Measurements from ENCODE around the gene TMEM203. TPM values are rescaled to one million over a fixed set of nuclear protein-coding genes. Genes with fewer than 3 reads are reported as not detected.

The TMEM203 gene
- total and polyA plus RNA-seq, 10 of the 15 experiments (the other 5 are each of a cell fraction or from before 2014, with no cell fraction given), result 7.2 to 68.1 (median 33.8) TPM

- WGBS (ENCODE audit: insufficient coverage, insufficient replicate concordance, low lambda C conversion rate, missing lambda C conversion rate), result no CpG with 5 or more reads among the region's 14 CpGs
- Histone ChIP-seq H3K36me3 (ENCODE audit: control insufficient read depth in 2 of 2, insufficient read depth in 2 of 2, low read length in 1 of 2) (peaks cover 0 to 2% of the 10 kb centered on the region in 2 experiments; a peak in 1 of 4 replicates), H3K4me3 (no peak overlapping the region), H3K79me2 (ENCODE audit: control insufficient read depth, insufficient read depth, low read length) (no peaks in the 10 kb centered on the region), H3K4me1 (ENCODE audit: control insufficient read depth, insufficient read depth, low read length) (peaks cover 16% of the 10 kb centered on the region), H3K9me3 (replicated peaks; ENCODE audit: control insufficient read depth, insufficient read depth, low read length) (no peaks in the 10 kb centered on the region), H2AFZ (ENCODE audit: control insufficient read depth, low read depth, low read length) (no peak overlapping the region), H3K27ac (ENCODE audit: control insufficient read depth, insufficient read depth) (no peak overlapping the region), H3K4me2 (ENCODE audit: control insufficient read depth, insufficient read depth) (no peak overlapping the region), H4K20me1 (ENCODE audit: control insufficient read depth, insufficient read depth) (no peaks in the 10 kb centered on the region), H3K27me3 (replicated peaks in 1 of 2; ENCODE audit: control insufficient read depth in 2 of 2, insufficient read depth in 2 of 2, low read length in 1 of 2) (no peaks in the 10 kb centered on the region), H3K9ac (ENCODE audit: control insufficient read depth, insufficient read depth, low read length) (no peak overlapping the region)
- CTCF ChIA-PET, result interaction anchor here (1.1 kb wide), 1 partner anchor 71 kb away, joined by 3 read pairs; no protein-coding TSS in a partner anchor
- TF ChIP-seq SIX5 (IDR thresholded peaks at IDR 0.05; ENCODE audit: low read depth, low read length, severe bottlenecking) (no peak), POLR2AphosphoS2 (IDR thresholded peaks at IDR 0.05; ENCODE audit: low read depth, low read length) (no peak), SMC3 (IDR thresholded peaks at IDR 0.05; ENCODE audit: borderline replicate concordance, low read length) (no peak)
- SMC1A ChIA-PET (ENCODE audit: uncharacterized antibody, unreplicated experiment), result no interaction called here
- no peak for DNase-seq (ENCODE audit: low read depth, low spot score)
- BruUV-seq (replicated peaks), result no TSS peak
- POLR2A ChIA-PET, result interaction anchor here (3.3 to 5.5 kb wide), 2 partner anchors 17 to 95 kb away, joined by 18 to 68 read pairs; partner anchors contain the start of genes NDOR1, TMEM203 and TPRN
- RAD21 ChIA-PET (ENCODE audit: unreplicated experiment), result interaction anchor here (0.7 to 1.0 kb wide), 2 partner anchors 16 to 170 kb away, joined by 3 read pairs; partner anchors contain the start of genes NDOR1 and TMEM203
- in situ Hi-C loops (cut with MboI) (no loop called here), intact Hi-C loops (cut with micrococcal nuclease; ENCODE audit: unreplicated experiment) (loop anchor here (5.0 to 10.0 kb wide), 2 partner anchors 34 to 176 kb away; partner anchors contain the start of genes ANAPC2, NPDC1 and SSNA1)
- no peak for FAIRE-seq
- no peak for ATAC-seq
Measured at GRCh38 chr9:137221095-137221505, 15.7 kb upstream of the TMEM203 start.

GRCh38 chr9:137220317-137221094 lies 15.1 kb upstream of the TMEM203 start:
- Histone ChIP-seq H2AFZ (ENCODE audit: control insufficient read depth, low read depth, low read length) (no peak overlapping the region), H3K4me1 (ENCODE audit: control insufficient read depth, insufficient read depth, low read length) (peaks cover 16% of the 10 kb centered on the region), H3K36me3 (ENCODE audit: control insufficient read depth in 2 of 2, insufficient read depth in 2 of 2, low read length in 1 of 2) (peaks cover 0 to 2% of the 10 kb centered on the region in 2 experiments; a peak in 1 of 4 replicates), H3K27ac (ENCODE audit: control insufficient read depth, insufficient read depth) (no peak overlapping the region), H3K27me3 (replicated peaks in 1 of 2; ENCODE audit: control insufficient read depth in 2 of 2, insufficient read depth in 2 of 2, low read length in 1 of 2) (no peaks in the 10 kb centered on the region), H3K79me2 (ENCODE audit: control insufficient read depth, insufficient read depth, low read length) (no peaks in the 10 kb centered on the region), H3K4me3 (no peak overlapping the region), H3K9me3 (replicated peaks; ENCODE audit: control insufficient read depth, insufficient read depth, low read length) (no peaks in the 10 kb centered on the region), H4K20me1 (ENCODE audit: control insufficient read depth, insufficient read depth) (no peaks in the 10 kb centered on the region), H3K4me2 (ENCODE audit: control insufficient read depth, insufficient read depth) (no peak overlapping the region), H3K9ac (ENCODE audit: control insufficient read depth, insufficient read depth, low read length) (no peak overlapping the region)
- FAIRE-seq (no peak), DNase-seq (ENCODE audit: low read depth, low spot score) (no peak), ATAC-seq (no peak)
- in situ Hi-C loops (cut with MboI), result no loop called here
- whole genome bisulfite sequencing (ENCODE audit: insufficient coverage, insufficient replicate concordance, low lambda C conversion rate, missing lambda C conversion rate), result 88% methylated on average over 50 of the region's 52 CpGs
- SMC1A ChIA-PET (ENCODE audit: uncharacterized antibody, unreplicated experiment), result interaction anchor here (0.5 to 1.1 kb wide), 2 partner anchors 18 to 102 kb away, joined by 3 read pairs; no protein-coding TSS in a partner anchor
- CTCF ChIA-PET, result no interaction called here
- RAD21 ChIA-PET (ENCODE audit: unreplicated experiment), result interaction anchor here (0.7 kb wide), 1 partner anchor 170 kb away, joined by 3 read pairs; no protein-coding TSS in a partner anchor
- intact Hi-C loops (cut with micrococcal nuclease; ENCODE audit: unreplicated experiment), result loop anchor here (5.0 to 10.0 kb wide), 2 partner anchors 33 to 176 kb away; partner anchors contain the start of genes ANAPC2, NPDC1 and SSNA1
- TSS peak; percentile 77 for BruUV-seq (replicated peaks)
- POLR2A ChIA-PET, result interaction anchor here (5.5 kb wide), 1 partner anchor 16 kb away, joined by 68 read pairs; the partner anchor contains the start of genes NDOR1, TMEM203 and TPRN
- TF ChIP-seq BCLAF1 (IDR thresholded peaks at IDR 0.05) (no peak), MTA2 (IDR thresholded peaks at IDR 0.05; ENCODE audit: low read depth) (no peak), CBX3 (IDR thresholded peaks at IDR 0.05; ENCODE audit: borderline replicate concordance, low read depth) (no peak), ZBTB33 (IDR thresholded peaks at IDR 0.05) (no peak), POU2F2 (IDR thresholded peaks at IDR 0.05; ENCODE audit: borderline replicate concordance, low read depth, low read length) (no peak)

All from GM12878 (cell line).